GM21526 (cell line): Measurements from ENCODE around the gene EBLN2.
"Not testable (repeated sequence)": the region's sequence is repeated elsewhere in the genome, so short reads cannot be mapped to it uniquely, and the experiment has no call there.

Experiments
- ATAC-seq: cut with Tn5 transposase; IDR thresholded peaks from one replicate; pipeline ENCODE4 v1.9.1; 2021; ENCODE audit warnings: moderate library complexity; ENCODE audit not compliant: unreplicated experiment, low FRiP score

Gene EBLN2

GRCh38 chr3:73056845-73057150 is 4.7 kb upstream of the EBLN2 start:
- no peak for ATAC-seq

- ATAC-seq, result no peak
These were observed 1.1 kb upstream of the EBLN2 start for GRCh38 chr3:73060302-73060723.

DNA sequence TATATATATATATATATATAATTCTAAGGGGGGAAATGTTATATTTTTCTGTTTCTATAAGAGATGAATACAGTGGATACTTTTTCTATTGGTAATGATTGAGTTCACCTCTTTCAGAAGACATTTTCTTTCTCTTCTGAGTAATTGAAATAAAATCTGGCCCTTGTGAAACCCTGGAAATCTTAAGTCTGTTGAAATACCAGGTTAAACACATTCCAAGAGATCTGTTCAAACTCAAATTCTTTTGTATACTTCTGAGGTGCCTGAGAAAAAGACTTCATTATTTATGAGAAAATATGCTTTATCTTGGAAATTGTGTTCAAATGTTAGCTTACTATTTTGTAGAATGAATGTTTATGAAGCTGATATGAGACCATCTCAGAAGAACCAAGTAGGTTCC is 4.8 kb downstream of the EBLN2 start:
- not testable (repeated sequence) for ATAC-seq

- ATAC-seq, result no peak
These were observed 7.0 kb downstream of the EBLN2 start for GRCh38 chr3:73068419-73068818.

DNA sequence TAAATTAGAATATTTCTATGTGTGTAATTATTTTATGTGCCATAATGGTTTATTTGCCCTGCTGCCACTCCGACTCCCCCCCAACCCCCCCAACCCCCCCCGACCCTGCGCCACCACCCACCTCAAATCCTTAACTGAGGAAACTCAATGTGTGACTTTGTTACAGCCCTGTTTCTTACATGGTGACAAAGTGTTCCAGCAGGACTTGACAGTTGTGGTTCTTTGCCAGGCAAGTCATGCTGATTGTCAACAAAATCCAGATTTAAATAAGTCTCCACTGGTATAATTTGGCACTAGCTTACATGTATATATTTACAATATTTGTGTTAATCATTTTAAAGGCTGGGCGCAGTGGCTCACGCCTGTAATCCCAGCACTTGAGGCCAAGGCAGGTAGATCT is 7.7 kb downstream of the EBLN2 start:
- no peak for ATAC-seq

DNA sequence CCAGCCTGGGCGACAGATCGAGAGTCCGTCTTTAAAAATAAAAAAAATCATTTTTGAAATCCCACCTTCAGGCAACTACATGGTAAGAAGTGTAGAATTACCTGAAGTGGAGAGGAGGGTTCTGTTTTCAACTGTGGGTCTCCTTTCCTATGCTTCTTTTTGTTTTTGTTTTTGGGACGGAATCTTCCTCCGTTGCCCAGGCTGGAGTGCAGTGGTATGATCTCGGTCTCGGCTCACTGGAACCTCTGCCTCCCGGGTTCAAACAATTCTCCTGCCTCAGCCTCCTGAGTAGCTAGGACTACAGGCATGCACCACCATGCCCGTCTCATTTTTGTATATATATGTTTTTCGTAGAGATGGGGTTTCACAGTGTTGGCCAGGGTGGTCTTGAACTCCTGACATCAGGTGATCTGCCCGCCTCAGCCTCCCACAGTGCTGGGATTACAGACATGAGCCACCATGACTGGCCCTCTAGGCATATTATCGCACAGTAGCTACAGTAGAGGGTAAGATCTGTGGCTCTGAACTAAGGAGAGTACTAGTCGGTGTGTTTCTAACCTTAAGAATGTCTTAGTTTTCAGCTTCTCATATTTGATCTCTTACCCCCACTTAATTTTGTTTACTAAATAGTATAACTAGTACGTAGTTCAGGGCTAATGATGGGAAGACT is 8.5 kb downstream of the EBLN2 start:
- ATAC-seq, result no peak

DNA sequence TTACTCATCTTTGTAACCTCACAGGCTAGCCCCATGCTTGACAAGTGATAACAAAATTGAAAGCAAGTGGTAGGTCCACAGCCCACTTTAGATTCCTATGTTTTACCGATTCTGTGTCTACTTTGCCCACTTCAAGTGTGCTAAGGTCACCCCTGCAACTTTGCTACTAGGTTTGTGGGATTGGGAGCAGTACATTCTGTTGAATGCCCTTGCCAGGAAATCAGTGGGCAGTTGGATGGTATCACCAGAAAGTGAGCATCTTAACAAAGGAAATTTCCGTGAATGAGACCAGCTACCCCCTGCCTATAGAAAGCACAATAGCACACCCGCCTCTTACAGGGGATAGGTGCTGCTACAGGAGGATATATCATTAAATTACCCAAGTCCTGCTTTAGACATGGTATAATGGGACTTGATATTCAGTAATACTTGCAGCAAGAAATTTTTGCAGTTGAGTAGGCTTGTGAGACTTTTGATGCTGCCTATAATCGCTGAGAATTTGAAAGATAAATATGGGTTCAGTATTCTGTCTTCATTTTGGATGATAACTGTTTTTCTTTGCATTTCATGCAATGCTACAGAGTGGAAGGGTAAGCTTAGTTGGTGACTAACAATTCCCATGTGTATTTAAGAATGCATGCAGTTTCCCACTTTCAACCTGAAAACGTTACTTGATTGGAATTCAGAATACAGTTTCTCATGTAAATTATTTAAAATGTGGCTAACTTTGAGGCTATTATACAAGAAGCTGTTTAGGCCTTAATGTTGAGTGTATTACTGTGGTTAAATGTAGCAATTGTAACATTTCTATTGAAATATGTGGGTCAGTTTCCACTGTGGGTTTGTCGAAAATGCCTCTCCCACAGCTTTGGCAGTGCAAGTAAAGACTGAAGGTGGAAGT is 9.5 kb downstream of the EBLN2 start:
- no peak for ATAC-seq

- ATAC-seq, result no peak
These were observed 10.5 kb downstream of the EBLN2 start for GRCh38 chr3:73071952-73072351.

DNA sequence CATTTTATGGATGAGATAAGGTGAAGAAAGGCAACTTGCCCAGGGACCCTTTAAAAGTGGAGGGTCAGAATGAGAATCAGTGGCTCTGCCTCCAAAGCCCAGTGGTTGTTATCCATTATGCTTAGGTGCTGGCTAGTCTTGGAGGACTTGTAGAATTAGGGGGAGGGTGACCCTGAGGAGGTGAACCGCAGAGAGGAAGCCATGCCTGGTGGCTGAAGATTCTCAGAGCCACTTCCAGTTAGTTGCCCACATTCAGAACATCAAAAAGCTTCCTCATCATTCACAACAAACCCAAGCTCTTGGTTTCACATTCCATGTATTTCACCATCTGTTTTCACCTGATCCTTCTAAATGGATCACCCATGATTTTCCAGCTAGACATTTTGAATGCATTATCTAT is 11.2 kb downstream of the EBLN2 start:
- ATAC-seq, result no peak

DNA sequence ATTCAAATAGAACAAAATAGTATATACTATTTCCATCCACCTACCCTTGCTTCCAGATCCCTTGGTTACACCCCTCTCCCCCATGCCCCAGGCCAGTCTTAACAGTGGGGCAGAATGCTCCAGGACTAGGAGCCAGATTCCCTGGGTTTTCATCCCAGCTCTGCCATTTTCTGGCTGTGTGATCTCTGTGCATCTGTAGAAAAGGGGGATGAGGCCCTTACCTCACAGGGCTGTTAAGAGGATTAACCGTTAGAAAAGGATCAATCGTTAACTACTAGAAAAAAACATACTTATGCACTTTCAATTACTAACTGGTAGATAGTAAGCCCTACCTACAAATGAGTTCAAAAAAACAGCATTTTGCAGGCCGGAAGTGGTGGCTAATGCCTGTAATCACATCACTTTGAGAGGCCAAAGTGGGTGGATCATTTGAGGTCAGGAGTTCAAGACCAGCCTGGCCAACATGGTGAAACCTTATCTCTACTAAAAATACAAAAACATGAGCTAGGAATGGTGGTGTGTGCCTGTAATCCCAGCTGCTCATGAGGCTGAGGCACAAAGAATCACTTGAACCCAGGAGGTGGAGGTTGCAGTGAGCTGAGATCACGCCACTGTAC is 11.7 kb downstream of the EBLN2 start:
- no peak for ATAC-seq

- ATAC-seq, result no peak
These were observed 13.3 kb downstream of the EBLN2 start for GRCh38 chr3:73074781-73075180.

GRCh38 chr3:73080216-73080966 is 18.9 kb downstream of the EBLN2 start:
- ATAC-seq, result no peak

DNA sequence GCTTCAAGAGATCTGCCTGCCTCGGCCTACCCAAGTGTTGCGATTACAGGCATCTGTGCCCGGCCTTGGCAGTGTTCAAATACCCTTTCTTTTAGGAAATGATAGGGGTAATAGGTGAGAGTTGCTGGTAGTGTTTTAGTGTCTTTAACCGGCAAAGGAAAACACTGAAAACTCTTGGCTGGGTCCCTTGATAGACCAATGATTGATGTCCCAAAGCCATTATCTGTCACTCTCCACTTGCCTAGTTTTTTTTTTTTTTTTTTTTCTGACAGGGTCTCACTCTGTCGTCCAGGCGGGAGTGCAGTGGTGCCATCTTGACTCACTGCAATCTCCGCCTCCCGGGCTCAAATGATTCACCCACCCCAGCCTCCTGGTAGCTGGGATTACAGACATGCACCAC is 19.7 kb downstream of the EBLN2 start:
- ATAC-seq, result no peak

- no peak for ATAC-seq
These were observed 22.7 kb downstream of the EBLN2 start for GRCh38 chr3:73084170-73084569.

DNA sequence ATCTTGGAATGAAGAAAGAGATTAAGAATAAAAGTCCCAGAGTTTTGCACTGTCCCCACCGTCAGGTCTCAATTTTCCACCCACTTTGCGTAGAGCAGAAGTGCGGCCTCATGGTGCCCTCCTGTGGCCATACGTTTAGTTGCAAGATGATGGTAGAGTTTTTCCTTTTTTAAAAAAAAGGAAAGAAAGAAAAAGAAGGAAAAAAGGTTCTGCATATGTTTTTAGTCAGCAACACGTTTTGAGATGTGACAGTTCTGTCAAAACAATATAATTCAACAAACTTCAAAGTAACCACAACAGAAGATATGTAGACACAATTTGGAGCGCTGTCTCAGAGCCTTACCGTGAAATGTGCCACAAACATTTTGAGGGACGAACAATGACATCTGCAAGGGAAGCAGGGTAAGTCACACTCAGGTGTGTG is 24.6 kb downstream of the EBLN2 start:
- no peak for ATAC-seq

GRCh38 chr3:73094129-73094528 is 32.7 kb downstream of the EBLN2 start:
- no peak for ATAC-seq

GRCh38 chr3:73094951-73095350 is 33.5 kb downstream of the EBLN2 start:
- ATAC-seq, result no peak

DNA sequence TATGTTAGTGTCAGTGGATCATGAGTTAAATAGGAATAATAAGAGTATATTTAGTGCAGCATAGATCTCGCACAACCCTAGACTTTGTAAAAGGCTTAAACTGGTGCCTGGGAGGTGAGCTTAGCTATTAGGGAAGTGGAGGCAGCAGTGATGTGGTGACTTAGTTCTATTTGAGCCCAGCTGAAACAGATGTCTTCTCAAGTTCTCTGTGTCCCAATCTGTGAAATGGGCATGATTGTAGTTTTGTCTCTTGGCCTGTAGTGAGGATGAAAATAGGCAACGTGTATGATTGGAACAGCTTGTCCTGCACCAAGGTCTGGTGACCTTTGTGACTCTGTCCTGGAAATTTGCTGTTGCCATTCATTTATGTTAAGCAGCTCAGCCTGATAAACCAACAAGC is 34.7 kb downstream of the EBLN2 start:
- ATAC-seq, result no peak

- ATAC-seq, result no peak
These were observed 36.6 kb downstream of the EBLN2 start for GRCh38 chr3:73098026-73098425.

DNA sequence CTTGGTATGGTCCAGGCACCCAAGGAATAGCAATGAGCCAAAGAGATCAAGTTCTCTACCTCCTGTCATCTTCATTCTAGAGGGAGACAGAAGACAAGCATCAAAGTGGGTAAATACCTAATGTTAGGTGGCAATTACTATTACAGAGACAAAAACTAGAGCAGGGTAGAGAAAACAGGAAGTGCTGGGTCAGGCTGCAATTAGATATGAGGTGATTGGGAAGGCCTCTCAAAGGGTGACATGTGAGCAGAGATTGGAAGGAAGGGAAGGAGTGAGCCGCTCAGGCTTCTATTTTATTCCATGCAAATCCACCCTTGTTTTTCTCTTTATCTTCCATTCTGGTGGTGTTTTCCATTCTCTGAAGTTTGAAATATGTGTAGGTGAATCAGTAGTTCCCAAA is 37.4 kb downstream of the EBLN2 start:
- no peak for ATAC-seq
